ENCODE data around the gene AJUBA.

The AJUBA gene

DNA sequence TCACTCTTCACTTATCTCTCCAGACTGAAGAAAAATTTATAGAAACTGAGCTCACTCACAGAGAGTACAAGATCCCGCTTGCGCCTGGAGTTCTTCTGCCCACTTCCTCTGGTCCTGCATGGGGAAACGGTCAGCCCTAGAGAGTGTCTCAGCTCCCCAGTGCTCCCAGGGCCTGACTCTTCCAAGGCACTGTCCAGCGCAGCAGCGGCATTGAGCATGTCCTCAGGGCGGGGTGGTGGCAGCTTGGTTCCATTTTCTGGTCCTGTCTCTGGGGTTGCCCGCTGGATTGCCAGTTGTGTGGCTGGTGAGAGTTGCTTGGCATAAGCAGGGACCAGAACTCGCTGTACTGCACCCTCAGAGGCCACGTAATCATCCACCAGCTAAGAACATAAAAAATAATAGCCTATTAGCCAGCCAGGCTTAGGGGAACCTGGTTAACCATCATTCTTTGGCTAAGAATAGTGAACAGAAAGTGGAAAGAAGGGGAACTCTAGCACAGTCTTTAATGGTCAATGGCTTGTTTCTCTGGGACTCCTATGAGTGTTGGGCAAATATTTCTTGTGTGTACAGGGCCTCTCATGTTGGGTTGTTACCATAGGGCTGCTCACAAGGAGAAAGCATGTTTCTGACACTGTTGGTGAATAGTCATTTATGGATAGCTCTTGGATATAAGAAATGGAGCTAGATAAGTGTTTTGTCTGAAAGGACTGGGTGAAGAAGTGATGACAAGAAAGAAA, 13.7 kb upstream of the AJUBA start:
- intact Hi-C loops (cut with DNase I; ENCODE audit: low total_unique reads), result no loop called here
- H3K9me3 ChIP-seq, result no peaks in the 10 kb centered on the region
- TF ChIP-seq, protein P1, sequence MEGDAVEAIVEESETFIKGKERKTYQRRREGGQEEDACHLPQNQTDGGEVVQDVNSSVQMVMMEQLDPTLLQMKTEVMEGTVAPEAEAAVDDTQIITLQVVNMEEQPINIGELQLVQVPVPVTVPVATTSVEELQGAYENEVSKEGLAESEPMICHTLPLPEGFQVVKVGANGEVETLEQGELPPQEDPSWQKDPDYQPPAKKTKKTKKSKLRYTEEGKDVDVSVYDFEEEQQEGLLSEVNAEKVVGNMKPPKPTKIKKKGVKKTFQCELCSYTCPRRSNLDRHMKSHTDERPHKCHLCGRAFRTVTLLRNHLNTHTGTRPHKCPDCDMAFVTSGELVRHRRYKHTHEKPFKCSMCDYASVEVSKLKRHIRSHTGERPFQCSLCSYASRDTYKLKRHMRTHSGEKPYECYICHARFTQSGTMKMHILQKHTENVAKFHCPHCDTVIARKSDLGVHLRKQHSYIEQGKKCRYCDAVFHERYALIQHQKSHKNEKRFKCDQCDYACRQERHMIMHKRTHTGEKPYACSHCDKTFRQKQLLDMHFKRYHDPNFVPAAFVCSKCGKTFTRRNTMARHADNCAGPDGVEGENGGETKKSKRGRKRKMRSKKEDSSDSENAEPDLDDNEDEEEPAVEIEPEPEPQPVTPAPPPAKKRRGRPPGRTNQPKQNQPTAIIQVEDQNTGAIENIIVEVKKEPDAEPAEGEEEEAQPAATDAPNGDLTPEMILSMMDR (IDR thresholded peaks at IDR 0.05), result no peak
- DNase-seq, result no peak
- H3K36me3 ChIP-seq, result peaks cover 0 to 17% (median 5%) of the 10 kb centered on the region in 3 donors
- H3K27ac ChIP-seq, result no peak overlapping the region
- no peaks in the 10 kb centered on the region for H3K27me3 ChIP-seq
- no peak overlapping the region for H3K4me3 ChIP-seq
- peaks cover 0 to 5% (median 0%) of the 10 kb centered on the region in 4 donors for H3K4me1 ChIP-seq

DNA sequence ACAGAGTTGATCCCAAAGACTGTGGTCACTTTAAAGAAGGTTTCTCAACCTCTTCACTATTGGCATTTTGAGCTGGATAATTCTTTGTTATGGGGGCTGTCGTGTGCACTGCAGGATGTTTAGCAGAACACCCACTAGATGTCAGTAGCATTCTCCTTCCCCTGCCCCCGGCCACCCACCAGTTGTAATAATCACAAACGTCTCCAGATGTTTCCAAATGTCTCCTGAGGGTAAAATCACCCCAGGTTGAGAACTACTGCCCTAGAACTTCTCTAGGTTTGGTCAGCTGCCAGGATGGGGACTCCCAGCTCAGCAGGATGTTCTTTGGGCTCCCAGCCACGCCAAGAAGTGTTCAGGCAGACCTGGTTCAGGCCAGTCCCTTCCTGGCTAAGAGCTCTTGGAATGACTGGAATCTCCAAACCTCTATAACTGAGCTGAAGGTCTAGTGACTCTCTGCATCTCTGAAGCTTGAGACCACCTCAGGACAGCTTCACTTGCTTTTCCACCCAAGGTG, 12.5 kb upstream of the AJUBA start:
- Histone ChIP-seq H3K4me3 (no peak overlapping the region), H3K36me3 (peaks cover 0 to 25% (median 5%) of the 10 kb centered on the region in 3 donors), H3K9me3 (no peaks in the 10 kb centered on the region), H3K4me1 (peaks cover 0 to 5% (median 0%) of the 10 kb centered on the region in 4 donors), H3K27ac (no peak overlapping the region), H3K27me3 (no peaks in the 10 kb centered on the region)
- no peak for DNase-seq
- intact Hi-C loops (cut with DNase I; ENCODE audit: low total_unique reads), result no loop called here
- TF ChIP-seq, protein P1 (IDR thresholded peaks at IDR 0.05), result peak; percentile 43 to 45

DNA sequence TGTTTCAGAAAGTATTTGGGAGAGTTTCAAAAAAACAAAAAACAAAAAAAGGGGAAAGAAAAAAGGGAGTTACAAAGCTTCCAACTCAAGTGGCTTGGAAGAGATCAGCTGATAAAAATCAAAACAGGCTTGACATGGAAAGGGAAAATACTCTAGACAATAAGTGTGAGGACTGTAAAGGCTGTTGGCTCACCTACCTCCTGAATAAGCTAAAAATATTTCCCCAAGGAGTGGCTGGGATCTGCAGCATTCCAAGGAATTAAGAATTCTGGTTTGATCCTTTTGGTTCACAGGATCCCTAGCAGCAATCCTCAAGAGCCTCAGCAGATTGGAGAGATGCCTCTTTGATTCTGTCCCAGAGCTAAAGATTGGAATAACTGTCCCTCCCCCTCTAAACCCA, 11.2 kb upstream of the AJUBA start:
- TF ChIP-seq, protein P1 (IDR thresholded peaks at IDR 0.05), result no peak
- Histone ChIP-seq H3K27me3 (no peaks in the 10 kb centered on the region), H3K9me3 (no peaks in the 10 kb centered on the region), H3K4me3 (no peak overlapping the region), H3K4me1 (peaks cover 0 to 5% (median 0%) of the 10 kb centered on the region in 4 donors), H3K36me3 (peaks cover 0 to 31% (median 0%) of the 10 kb centered on the region in 3 donors), H3K27ac (no peak overlapping the region)
- DNase-seq, result no peak
- intact Hi-C loops (cut with DNase I; ENCODE audit: low total_unique reads), result no loop called here

DNA sequence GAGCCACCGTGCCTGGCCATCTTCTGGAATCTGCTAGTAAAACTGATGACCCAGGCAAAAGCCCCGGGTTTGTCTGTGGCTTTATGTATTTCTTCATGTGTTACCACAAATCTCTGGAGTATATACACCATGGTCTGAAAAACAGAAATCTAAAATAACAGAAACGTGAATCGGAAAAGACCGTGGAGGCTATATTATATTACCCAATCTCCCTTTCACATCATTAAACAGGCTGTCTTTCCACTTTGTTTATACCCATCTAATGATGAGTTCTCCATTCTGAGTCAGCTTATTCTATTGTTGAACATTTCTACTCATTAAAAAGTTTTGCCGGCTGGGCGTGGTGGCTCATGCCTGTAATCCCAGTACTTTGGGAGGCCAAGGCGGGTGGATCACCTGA, 9.5 kb upstream of the AJUBA start:
- TF ChIP-seq, protein P1 (IDR thresholded peaks at IDR 0.05), result no peak
- no peak overlapping the region for H3K4me3 ChIP-seq
- intact Hi-C loops (cut with DNase I; ENCODE audit: low total_unique reads), result no loop called here
- no peak overlapping the region for H3K27ac ChIP-seq
- no peaks in the 10 kb centered on the region for H3K9me3 ChIP-seq
- DNase-seq, result no peak
- peaks cover 0 to 34% (median 6%) of the 10 kb centered on the region in 3 donors for H3K36me3 ChIP-seq
- peaks cover 0 to 5% (median 0%) of the 10 kb centered on the region in 4 donors for H3K4me1 ChIP-seq
- H3K27me3 ChIP-seq, result no peaks in the 10 kb centered on the region

DNA sequence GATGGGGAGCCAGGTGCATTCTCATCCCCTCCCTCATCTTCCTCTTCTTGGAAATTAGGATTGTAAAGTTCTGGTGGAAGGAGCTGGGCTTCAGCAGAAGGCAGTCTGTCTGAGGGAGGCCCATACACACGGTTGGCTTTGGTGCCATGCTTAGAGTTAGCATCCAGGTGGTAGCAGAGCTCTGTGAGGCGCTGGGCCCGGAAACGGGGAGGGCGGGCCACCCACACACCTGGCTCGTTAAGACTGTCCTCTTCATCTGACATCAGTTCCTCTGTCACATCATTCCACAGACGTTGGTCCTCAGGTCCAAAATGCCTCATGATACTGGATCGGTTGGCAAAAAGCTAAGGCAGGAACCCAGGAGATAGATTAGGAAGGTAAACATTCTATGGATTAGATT, 4.9 kb upstream of the AJUBA start:
- intact Hi-C loops (cut with DNase I; ENCODE audit: low total_unique reads), result loop anchor here (2.0 kb wide), 1 partner anchor 70 kb away; the partner anchor contains the start of gene CDH24
- TF ChIP-seq, protein P1 (IDR thresholded peaks at IDR 0.05), result no peak
- Histone ChIP-seq H3K36me3 (peaks cover 0 to 34% (median 6%) of the 10 kb centered on the region in 3 donors), H3K4me1 (peaks cover 0 to 11% (median 6%) of the 10 kb centered on the region in 4 donors), H3K4me3 (no peak overlapping the region), H3K27me3 (no peaks in the 10 kb centered on the region), H3K27ac (no peak overlapping the region), H3K9me3 (no peaks in the 10 kb centered on the region)
- no peak for DNase-seq

Measured in tibial artery (tissue), 4 donors.